Keratinocyte (primary cell): ENCODE results near the gene LHFPL2. TPM values are rescaled to one million over a fixed set of nuclear protein-coding genes. Genes with fewer than 3 reads are reported as not detected.

Source experiments
- DNase-seq: peaks from one replicate; pipeline ENCODE4 v3.0.0-alpha.2; 2011; ENCODE audit warnings: low read depth, missing footprints, low spot score
- FAIRE-seq: peaks from 2 replicates; lab custom pipeline; 2011; peaks lifted over from hg19 to GRCh38; lab: Jason Lieb, UNC
- H2AFZ ChIP-seq: 2 replicates; pipeline ENCODE4 v1.6.0; 2012; ENCODE audit warnings: low read length, control low read depth, inconsistent platforms; ENCODE audit not compliant: control insufficient read depth
- H3K27ac ChIP-seq: 2 replicates; pipeline ENCODE4 v1.5.1; 2011; ENCODE audit warnings: low read length; ENCODE audit not compliant: control insufficient read depth, insufficient read depth
- H3K27me3 ChIP-seq: 3 replicates; pipeline ENCODE4 v1.6.0; 2011; ENCODE audit warnings: low read length; ENCODE audit not compliant: control insufficient read depth, insufficient read depth; ENCODE audit errors: extremely low read depth
- H3K36me3 ChIP-seq, 2 experiments: 2 replicates in 1 of 2; 3 replicates in 1 of 2; pipeline ENCODE4 v1.5.1; 2011; ENCODE audit warnings: low read length in 2 of 2, mild to moderate bottlenecking in 1 of 2; ENCODE audit not compliant: control insufficient read depth in 2 of 2, insufficient read depth in 2 of 2; ENCODE audit errors: extremely low read depth in 1 of 2
- H3K4me1 ChIP-seq: 3 replicates; pipeline ENCODE4 v1.5.1; 2011; ENCODE audit warnings: low read length; ENCODE audit not compliant: control insufficient read depth, insufficient read depth; ENCODE audit errors: extremely low read depth
- H3K4me2 ChIP-seq: 3 replicates; pipeline ENCODE4 v1.6.0; 2011; ENCODE audit warnings: low read depth, low read length; ENCODE audit not compliant: control insufficient read depth, insufficient read depth; ENCODE audit errors: extremely low read depth
- H3K4me3 ChIP-seq, 3 experiments: fragments of 200-600 bp in 1 of 3; sonication (generic) in 1 of 3; 2 replicates in 2 of 3; 3 replicates in 1 of 3; pipeline ENCODE4 v1.5.1; 2011 to 2016; ENCODE audit warnings: low read length in 3 of 3, mild to moderate bottlenecking in 3 of 3, control low read depth in 2 of 3, inconsistent platforms in 1 of 3, low read depth in 1 of 3, mixed read lengths in 1 of 3, mixed run types in 1 of 3, moderate library complexity in 1 of 3; ENCODE audit not compliant: control insufficient read depth in 2 of 3, insufficient read depth in 2 of 3; ENCODE audit errors: extremely low read depth in 1 of 3
- H3K79me2 ChIP-seq: 2 replicates; pipeline ENCODE4 v1.6.0; 2012; ENCODE audit warnings: low read length; ENCODE audit not compliant: control insufficient read depth, insufficient read depth
- H3K9ac ChIP-seq: 3 replicates; pipeline ENCODE4 v1.6.0; 2011; ENCODE audit warnings: low read length; ENCODE audit not compliant: control insufficient read depth, insufficient read depth; ENCODE audit errors: extremely low read depth
- H3K9me1 ChIP-seq: 3 replicates; pipeline ENCODE4 v1.6.0; 2011; ENCODE audit warnings: low read length; ENCODE audit not compliant: control insufficient read depth, insufficient read depth; ENCODE audit errors: extremely low read depth
- H3K9me3 ChIP-seq: 2 replicates; pipeline ENCODE4 v1.5.1; 2012; ENCODE audit warnings: low read depth, low read length; ENCODE audit not compliant: control insufficient read depth
- H4K20me1 ChIP-seq: 3 replicates; pipeline ENCODE4 v1.6.0; 2011; ENCODE audit warnings: low read length; ENCODE audit not compliant: control insufficient read depth, insufficient read depth; ENCODE audit errors: extremely low read depth
- EZH2 ChIP-seq: IDR thresholded peaks from one replicate; pipeline ENCODE4 v1.6.1; 2012; ENCODE audit warnings: inconsistent platforms, mild to moderate bottlenecking, low read length, moderate library complexity
- dilution Hi-C: fragments of 300-500 bp; cut with MboI; formaldehyde crosslinking; loops from one replicate; pipeline ENCODE4 v1.7.0; 2020; ENCODE audit warnings: low sequenced_read_pairs; ENCODE audit not compliant: extremely low pct_ligation_motif_present
- polyA plus RNA-seq, 5 experiments: library from polyadenylated mRNA; depleted of rRNA in 3 of 5; stranded (reverse) in 3 of 5; stranded (forward) in 1 of 5; unstranded in 1 of 5; fragments of >200 nt; gene quantifications; 1 replicate in 1 of 5; 2 replicates in 3 of 5; 3 replicates in 1 of 5; pipeline versions ENCODE4 v1.2.1 to v1.2.3, GENCODE V29; 2011 to 2012; ENCODE audit warnings: missing spikeins in 2 of 5, low read depth in 1 of 5, low replicate concordance in 1 of 5
- TF ChIP-seq, protein P1 (sequence below), 3 experiments: IDR thresholded peaks in 1 of 3; conservative IDR thresholded peaks in 1 of 3; optimal IDR thresholded peaks in 1 of 3; 2 replicates in 2 of 3; 3 replicates in 1 of 3; pipeline versions ENCODE3 to v1.5.1; 2011; ENCODE audit warnings: low read length in 3 of 3, mild to moderate bottlenecking in 3 of 3, moderate library complexity in 2 of 3, control low read depth in 1 of 3, inconsistent platforms in 1 of 3; ENCODE audit not compliant: insufficient read depth in 2 of 3; ENCODE audit errors: extremely low read depth in 1 of 3

Gene LHFPL2
- polyA plus RNA-seq, 1 donor (not counting 4 experiments of a cell fraction or from before 2014, with no cell fraction given): 11.4 TPM

DNA sequence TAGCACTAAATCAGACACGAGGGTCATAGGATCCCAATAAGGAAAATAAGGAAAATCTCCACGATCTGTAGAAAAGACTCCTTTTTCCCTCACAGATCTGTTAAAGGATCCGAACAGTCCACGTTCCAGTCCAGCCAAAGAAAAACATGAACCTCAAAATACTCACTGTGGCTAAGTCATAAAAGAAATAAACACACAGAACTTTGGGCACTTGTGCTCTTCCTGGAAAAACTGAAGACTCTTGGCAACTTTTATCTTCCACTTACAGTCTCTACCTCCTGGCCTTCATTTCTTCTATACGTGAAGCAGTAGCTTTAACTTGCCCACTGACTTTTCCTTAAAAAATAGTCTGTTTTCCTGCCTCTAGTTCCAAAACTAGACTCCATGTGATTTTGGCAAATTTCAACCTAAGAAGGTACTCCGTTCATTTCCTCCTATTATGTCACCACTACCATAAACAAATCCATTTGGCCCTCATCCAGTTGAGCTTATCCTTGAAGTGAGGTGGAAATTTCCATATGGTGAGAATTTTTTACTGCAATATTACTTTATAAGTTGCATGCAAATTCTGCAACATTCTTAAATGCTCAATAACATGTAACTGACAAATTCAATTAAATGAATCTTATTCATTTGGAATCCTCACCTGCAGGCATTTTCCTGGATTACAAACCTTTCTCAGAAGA, 5.3 kb upstream of the LHFPL2 start:
- dilution Hi-C loops: no loop called here

DNA sequence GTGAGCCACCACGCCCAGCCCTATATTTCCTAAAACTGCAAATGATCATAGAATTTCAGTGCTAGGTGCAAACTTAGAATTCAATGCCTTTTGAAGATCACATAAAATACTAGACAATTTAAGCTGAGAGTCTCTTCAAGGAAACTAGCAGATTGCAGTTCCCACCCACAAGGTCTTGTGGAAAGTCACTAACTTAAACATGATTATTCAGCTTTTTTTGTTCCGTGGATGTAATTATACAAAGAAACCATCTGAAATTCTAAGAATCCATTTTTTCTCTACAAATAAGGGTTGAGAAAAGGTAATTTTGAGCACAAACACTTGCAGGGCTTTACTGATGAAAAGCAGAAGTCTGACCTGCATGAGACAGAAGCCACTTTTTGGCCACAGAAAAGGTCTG, 4.5 kb upstream of the LHFPL2 start:
- Histone ChIP-seq H2AFZ (no peak overlapping the region), H3K9ac (no peak overlapping the region), H4K20me1 (no peaks in the 10 kb centered on the region), H3K27me3 (no peaks in the 10 kb centered on the region), H3K36me3 (no peaks in the 10 kb centered on the region), H3K4me1 (peaks cover 4% of the 10 kb centered on the region), H3K4me3 (no peak overlapping the region), H3K4me2 (no peak overlapping the region), H3K9me3 (no peaks in the 10 kb centered on the region), H3K27ac (no peak overlapping the region), H3K9me1 (no peaks in the 10 kb centered on the region), H3K79me2 (no peaks in the 10 kb centered on the region)
- dilution Hi-C loops: no loop called here
- TF ChIP-seq, protein P1, sequence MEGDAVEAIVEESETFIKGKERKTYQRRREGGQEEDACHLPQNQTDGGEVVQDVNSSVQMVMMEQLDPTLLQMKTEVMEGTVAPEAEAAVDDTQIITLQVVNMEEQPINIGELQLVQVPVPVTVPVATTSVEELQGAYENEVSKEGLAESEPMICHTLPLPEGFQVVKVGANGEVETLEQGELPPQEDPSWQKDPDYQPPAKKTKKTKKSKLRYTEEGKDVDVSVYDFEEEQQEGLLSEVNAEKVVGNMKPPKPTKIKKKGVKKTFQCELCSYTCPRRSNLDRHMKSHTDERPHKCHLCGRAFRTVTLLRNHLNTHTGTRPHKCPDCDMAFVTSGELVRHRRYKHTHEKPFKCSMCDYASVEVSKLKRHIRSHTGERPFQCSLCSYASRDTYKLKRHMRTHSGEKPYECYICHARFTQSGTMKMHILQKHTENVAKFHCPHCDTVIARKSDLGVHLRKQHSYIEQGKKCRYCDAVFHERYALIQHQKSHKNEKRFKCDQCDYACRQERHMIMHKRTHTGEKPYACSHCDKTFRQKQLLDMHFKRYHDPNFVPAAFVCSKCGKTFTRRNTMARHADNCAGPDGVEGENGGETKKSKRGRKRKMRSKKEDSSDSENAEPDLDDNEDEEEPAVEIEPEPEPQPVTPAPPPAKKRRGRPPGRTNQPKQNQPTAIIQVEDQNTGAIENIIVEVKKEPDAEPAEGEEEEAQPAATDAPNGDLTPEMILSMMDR (optimal IDR thresholded peaks at IDR 0.05 in 1 of 3, IDR thresholded peaks at IDR 0.05 in 1 of 3, conservative IDR thresholded peaks at IDR 0.05 in 1 of 3; ENCODE audit: extremely low read depth in 1 of 3, insufficient read depth in 2 of 3, low read length in 3 of 3): no peak
- no peak for TF ChIP-seq EZH2
- DNase-seq: no peak
- no peak for FAIRE-seq

More for the DNA sequence above, 5.3 kb upstream of the LHFPL2 start:
- H3K4me1 ChIP-seq: peaks cover 4% of the 10 kb centered on the region
- H3K4me3 ChIP-seq: no peak overlapping the region
- DNase-seq: no peak
- H2AFZ ChIP-seq: no peak overlapping the region
- no peak overlapping the region for H3K27ac ChIP-seq
- no peaks in the 10 kb centered on the region for H3K36me3 ChIP-seq
- peak; percentile 39 for FAIRE-seq
- H3K9me3 ChIP-seq: no peaks in the 10 kb centered on the region
- H3K79me2 ChIP-seq: no peaks in the 10 kb centered on the region
- no peaks in the 10 kb centered on the region for H4K20me1 ChIP-seq
- H3K27me3 ChIP-seq: no peaks in the 10 kb centered on the region
- TF ChIP-seq, protein P1 (optimal IDR thresholded peaks at IDR 0.05 in 1 of 3, IDR thresholded peaks at IDR 0.05 in 1 of 3, conservative IDR thresholded peaks at IDR 0.05 in 1 of 3; ENCODE audit: extremely low read depth in 1 of 3, insufficient read depth in 2 of 3, low read length in 3 of 3): no peak
- TF ChIP-seq EZH2: no peak
- H3K9ac ChIP-seq: no peak overlapping the region
- no peak overlapping the region for H3K4me2 ChIP-seq
- no peaks in the 10 kb centered on the region for H3K9me1 ChIP-seq
